ENCODE data around the gene DNAJB8.

- TF ChIP-seq EZH2 (IDR thresholded peaks at IDR 0.05) (no peak), POLR2AphosphoS5 (IDR thresholded peaks at IDR 0.05; ENCODE audit: borderline replicate concordance, low read depth, low read length) (no peak)
These were observed 18.2 kb downstream of the DNAJB8 start for GRCh38 chr3:128448491-128448890.
